GM12872 (cell line): ENCODE data around the gene COMMD10.

Experiments
- TF ChIP-seq, protein P1 (sequence below): IDR thresholded peaks from 3 replicates; pipeline ENCODE4 v1.5.1; 2011; ENCODE audit warnings: low read depth, mild to moderate bottlenecking, low read length, moderate library complexity; ENCODE audit not compliant: insufficient read depth

COMMD10 gene

DNA sequence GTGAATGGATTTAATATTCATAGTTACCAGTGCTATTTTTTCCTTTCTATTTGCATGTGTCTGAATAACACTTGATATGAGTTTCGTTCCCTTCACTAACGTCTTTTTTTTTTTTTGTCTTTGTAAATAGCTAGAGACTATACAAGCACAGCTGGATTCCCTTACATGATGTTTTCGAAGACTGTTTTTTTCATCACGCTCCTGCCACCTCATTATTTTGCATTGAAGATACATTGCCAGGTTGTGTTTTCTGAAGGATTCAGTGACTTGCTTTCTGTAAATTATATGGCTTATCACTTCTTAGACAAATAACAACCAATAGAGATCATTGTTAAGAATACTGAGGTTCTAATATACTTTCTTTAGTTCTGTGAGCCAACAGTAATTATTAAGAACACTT is 207.5 kb downstream of the COMMD10 start:
- TF ChIP-seq, protein P1, sequence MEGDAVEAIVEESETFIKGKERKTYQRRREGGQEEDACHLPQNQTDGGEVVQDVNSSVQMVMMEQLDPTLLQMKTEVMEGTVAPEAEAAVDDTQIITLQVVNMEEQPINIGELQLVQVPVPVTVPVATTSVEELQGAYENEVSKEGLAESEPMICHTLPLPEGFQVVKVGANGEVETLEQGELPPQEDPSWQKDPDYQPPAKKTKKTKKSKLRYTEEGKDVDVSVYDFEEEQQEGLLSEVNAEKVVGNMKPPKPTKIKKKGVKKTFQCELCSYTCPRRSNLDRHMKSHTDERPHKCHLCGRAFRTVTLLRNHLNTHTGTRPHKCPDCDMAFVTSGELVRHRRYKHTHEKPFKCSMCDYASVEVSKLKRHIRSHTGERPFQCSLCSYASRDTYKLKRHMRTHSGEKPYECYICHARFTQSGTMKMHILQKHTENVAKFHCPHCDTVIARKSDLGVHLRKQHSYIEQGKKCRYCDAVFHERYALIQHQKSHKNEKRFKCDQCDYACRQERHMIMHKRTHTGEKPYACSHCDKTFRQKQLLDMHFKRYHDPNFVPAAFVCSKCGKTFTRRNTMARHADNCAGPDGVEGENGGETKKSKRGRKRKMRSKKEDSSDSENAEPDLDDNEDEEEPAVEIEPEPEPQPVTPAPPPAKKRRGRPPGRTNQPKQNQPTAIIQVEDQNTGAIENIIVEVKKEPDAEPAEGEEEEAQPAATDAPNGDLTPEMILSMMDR, result no peak

DNA sequence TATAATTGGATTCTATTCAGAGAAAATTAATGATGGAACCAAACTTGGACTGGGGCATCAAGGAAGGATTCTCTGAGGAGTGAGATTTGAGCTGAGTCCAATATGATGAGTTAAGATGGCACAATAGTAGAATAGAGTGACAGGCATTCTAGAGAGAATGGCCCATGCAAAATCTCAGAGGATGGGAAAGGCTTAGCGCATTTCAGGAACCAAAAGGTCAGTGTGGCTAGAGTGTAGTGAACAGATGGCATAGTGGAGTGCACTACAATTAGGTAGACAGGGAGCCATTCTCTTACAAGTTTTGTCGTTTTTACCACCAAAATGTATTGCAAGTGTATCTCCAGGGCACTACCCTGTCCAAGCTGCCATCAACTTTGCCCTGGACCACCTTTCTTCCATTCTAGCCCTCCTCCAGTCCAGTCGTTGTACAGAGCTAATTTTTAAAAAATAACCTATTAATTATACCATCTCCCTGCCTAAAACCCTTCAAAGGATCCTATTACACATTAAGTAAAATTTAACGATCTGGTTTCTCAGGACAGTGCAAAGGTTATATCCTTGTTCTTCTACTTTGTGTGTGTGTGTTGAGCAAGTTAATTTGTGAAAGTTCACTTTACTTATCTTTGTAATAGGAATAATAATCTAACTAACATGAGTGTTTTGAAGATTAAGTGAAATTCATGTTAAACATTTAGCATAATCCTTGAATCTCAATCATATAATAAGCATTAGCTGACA is 211.7 kb downstream of the COMMD10 start:
- TF ChIP-seq, protein P1, result no peak

DNA sequence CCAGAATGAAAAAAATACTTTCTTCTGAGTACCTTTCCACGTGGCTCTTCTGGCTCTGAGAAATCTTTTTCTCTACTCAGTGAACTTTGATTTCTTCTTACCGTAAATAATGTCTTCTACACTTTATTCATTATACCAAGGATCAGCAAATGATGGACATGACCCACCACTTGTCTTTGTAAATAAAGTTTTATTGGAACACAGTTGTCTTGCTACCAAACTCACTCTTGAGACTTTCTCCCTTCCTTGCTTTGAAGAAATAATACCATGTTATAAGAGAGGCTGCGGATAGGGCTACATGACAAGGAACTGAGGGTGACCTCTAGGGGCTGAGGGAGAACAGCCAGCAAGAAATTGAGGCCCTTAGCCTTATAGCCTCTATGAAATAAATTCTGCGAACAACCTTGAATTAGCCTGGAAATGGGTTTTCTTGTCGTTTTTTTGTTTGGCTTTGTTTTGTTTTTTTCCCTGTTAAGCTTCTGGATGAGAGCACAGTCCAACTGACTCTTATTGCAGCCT is 212.5 kb downstream of the COMMD10 start:
- TF ChIP-seq, protein P1, result no peak

DNA sequence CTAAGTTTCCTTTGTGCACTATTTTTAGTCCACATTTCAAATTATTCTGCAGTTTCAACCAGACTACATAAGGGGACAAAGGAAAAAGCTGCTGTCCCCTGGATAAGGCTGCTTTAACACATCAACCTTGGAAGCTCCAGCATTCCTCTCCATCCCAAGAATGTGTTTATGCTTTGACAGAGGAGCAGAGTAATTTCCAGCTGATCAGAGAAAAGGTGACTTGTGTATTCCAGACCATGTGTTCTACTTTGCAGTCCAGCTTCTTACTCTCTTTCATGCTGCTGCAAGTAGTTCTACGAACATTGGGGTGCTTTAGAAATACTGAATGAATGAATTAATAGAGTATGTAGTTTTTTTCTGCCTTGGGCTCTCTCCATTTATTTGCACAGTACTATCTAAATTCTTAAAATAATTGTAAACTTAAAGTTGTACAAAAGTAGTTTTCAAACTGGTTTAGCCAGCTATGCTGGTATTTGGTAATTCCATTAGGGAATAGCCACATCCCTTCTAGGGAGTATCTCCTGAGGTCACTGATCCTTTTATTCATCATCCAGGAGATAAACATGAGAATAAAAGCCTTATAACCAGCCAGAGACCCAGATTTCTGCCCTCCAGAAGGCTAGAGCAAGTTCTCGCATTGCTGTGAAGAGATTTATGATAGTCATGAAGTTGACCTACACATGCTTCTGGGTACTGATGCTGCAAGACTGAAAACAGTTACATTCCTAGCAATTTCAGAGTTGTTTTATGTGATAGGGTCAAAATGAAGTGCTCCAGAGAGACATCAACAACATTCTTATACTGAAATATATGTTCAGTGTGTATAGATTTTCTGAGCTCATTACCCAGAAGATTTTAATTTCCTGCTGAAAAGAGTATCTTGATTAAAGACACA is 215.2 kb downstream of the COMMD10 start:
- TF ChIP-seq, protein P1, result no peak

DNA sequence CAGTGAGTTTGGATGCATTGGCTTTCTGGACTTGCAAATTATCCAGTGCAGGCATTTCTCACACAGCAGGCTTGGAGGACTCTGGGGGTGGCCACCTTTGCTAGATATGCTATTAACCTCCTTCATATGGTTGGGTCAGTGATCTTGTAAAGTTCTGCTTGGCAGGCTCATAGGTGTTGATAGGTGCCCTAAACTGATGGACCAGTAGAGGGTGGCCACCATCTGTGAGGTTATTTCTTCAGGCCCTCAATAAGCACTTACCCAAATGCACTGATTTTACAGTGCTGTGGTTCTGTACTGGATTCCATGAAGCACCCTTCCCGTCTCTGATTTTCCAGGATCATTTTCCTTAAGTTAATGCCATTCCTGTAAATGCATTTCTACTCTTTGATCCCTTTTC is 216.3 kb downstream of the COMMD10 start:
- TF ChIP-seq, protein P1, result no peak

DNA sequence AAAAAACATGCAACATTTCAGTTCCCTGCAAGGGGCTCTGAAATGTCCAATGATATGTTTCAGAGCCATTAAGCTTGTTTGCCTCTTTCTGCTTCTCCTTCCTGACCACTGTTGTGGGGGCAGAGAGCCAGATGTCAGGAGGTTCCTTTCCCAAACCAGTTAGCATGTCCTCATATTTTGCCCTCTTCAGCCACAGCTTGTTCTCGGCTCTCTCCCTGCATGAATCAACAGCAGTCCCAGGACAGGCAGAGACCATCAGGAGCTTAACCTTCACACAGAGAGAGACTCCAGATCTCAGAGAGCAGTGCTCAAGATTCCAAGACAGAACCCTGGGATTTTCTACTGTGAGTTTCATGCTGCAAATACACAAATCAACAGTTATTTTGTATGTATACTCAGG is 218.5 kb downstream of the COMMD10 start:
- TF ChIP-seq, protein P1, result no peak

DNA sequence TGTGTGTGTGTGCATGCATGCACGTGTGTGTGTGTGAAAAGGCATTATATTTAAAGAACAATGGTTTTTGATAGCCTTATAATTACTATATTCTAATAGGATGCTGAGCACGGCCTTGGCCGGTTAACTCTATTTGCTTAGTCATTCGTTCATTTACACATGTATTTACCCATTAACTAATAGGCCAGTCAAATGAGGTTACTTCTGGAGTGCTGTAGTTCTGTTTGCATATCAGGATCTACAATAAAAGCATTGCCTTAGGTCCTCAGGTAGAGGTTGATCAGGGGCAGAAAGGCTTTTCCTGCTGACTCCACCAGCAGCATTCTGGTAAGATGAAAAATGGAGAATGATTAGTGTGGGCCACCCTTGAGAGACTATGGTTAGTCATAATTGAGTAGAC is 219.0 kb downstream of the COMMD10 start:
- TF ChIP-seq, protein P1, result no peak
